GM18517 (cell line): ENCODE measurements around the gene KRT8.

Source experiments
- ATAC-seq: cut with Tn5 transposase; IDR thresholded peaks from one replicate; pipeline ENCODE4 v1.9.1; 2021; ENCODE audit warnings: mild to moderate bottlenecking, moderate library complexity; ENCODE audit not compliant: unreplicated experiment

The KRT8 gene

GRCh38 chr12:52925717-52926595, 21.1 kb upstream of the KRT8 start:
- ATAC-seq: no peak

GRCh38 chr12:52924764-52925716, 20.2 kb upstream of the KRT8 start:
- no peak for ATAC-seq

- no peak for ATAC-seq
These were observed 16.8 kb upstream of the KRT8 start for GRCh38 chr12:52921488-52922165.

GRCh38 chr12:52920937-52921336, 16.1 kb upstream of the KRT8 start:
- ATAC-seq: no peak

GRCh38 chr12:52918784-52919183, 13.9 kb upstream of the KRT8 start:
- no peak for ATAC-seq

GRCh38 chr12:52918351-52918750, 13.5 kb upstream of the KRT8 start:
- no peak for ATAC-seq

GRCh38 chr12:52917800-52918199, 12.9 kb upstream of the KRT8 start:
- no peak for ATAC-seq

GRCh38 chr12:52916216-52916615, 11.3 kb upstream of the KRT8 start:
- ATAC-seq: no peak

GRCh38 chr12:52915637-52916036, 10.8 kb upstream of the KRT8 start:
- no peak for ATAC-seq

- ATAC-seq: no peak
These were observed 9.8 kb upstream of the KRT8 start for GRCh38 chr12:52914576-52915121.

- no peak for ATAC-seq
These were observed 8.6 kb upstream of the KRT8 start for GRCh38 chr12:52913431-52913821.

- ATAC-seq: no peak
These were observed 8.0 kb upstream of the KRT8 start for GRCh38 chr12:52912711-52913430.

- ATAC-seq: no peak
These were observed 5.5 kb upstream of the KRT8 start for GRCh38 chr12:52910248-52910883.

- no peak for ATAC-seq
These were observed 4.9 kb upstream of the KRT8 start for GRCh38 chr12:52909796-52910195.

GRCh38 chr12:52909331-52909730, 4.5 kb upstream of the KRT8 start:
- ATAC-seq: no peak

GRCh38 chr12:52907092-52907810, 2.4 kb upstream of the KRT8 start:
- no peak for ATAC-seq

- ATAC-seq: no peak
These were observed 1.3 kb upstream of the KRT8 start for GRCh38 chr12:52906191-52906601.

GRCh38 chr12:52903855-52904508, 894 bp downstream of the KRT8 start:
- no peak for ATAC-seq
